SK-N-MC (cell line): ENCODE results near the gene ABCB8.

Source experiments
- EZH2 ChIP-seq: fragments of 200-600 bp; sonication (generic); IDR thresholded peaks from one replicate; pipeline ENCODE4 v1.6.1; 2017; ENCODE audit warnings: antibody characterized with exemption
- FOXP2 ChIP-seq: optimal IDR thresholded peaks from 2 replicates; pipeline ENCODE3; 2011; ENCODE audit warnings: mild to moderate bottlenecking, moderate library complexity; ENCODE audit not compliant: insufficient read depth; ENCODE audit errors: extremely low read length, control extremely low read depth
- POLR2AphosphoS5 ChIP-seq: IDR thresholded peaks from 2 replicates; pipeline ENCODE4 v1.6.1; 2012; ENCODE audit warnings: mild to moderate bottlenecking, low read depth, low read length, borderline replicate concordance

GRCh38 chr7:151064993-151065392 lies 36.7 kb downstream of the ABCB8 start:
- TF ChIP-seq EZH2 (no peak), POLR2AphosphoS5 (no peak), FOXP2 (no peak)
